Right ventricle myocardium superior (tissue), 1 donor: Measurements from ENCODE around the gene LPP. TPM values are rescaled to one million over a fixed set of nuclear protein-coding genes. Genes with fewer than 3 reads are reported as not detected.
A peak's percentile ranks its signal among the peaks of the same experiment; 100 is the strongest.
"Not testable (repeated sequence)": the region's sequence is repeated elsewhere in the genome, so short reads cannot be mapped to it uniquely, and the experiment has no call there.

ENCODE experiments used
- ATAC-seq: fragments of 200-7000 bp; cut with Tn5 transposase; one replicate; pipeline ENCODE4 v1.9.1; 2020; ENCODE audit warnings: mild to moderate bottlenecking; ENCODE audit not compliant: poor library complexity
- DNase-seq: peaks from one replicate; pipeline ENCODE4 v3.0.0-alpha.2; 2020
- intact Hi-C: fragments of 100-400 bp; cut with DNase I; formaldehyde crosslinking; loops from one replicate; pipeline ENCODE4 v1.11.2; 2022
- total RNA-seq: library from RNA; stranded (reverse); fragmentation: NEBNext Ultra II Directional; extraction: Animal tissue kit (Norgen Biotek cat#: 25700); gene quantifications from one replicate; pipeline ENCODE4 v1.2.1, GENCODE V29; 2021
- donor health status: DM: no; HTN: yes; CAD: no; lungs with severe emphysema.

LPP gene
- total RNA-seq, 1 donor from 2014 or later: 92.9 TPM

DNA sequence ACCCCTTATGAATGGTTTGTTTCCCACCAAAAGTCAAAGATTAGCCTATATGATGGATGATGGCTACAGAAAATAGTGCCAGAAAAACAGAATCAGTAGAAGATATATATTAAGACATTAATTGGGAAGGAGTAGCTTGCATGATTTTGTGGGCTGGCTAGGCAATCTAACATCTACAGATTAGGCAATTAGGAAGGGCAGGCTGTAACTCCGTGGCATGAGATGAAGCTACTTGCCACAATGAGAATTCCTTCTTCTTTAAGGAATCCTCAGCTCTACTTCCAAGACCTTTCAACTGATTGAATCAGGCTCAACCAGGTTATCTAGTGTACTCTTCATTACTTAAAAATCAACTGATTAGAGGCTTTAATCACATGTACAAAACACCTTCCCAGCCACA is 426.7 kb downstream of the LPP start:
- ATAC-seq (no peak), DNase-seq (no peak)
- intact Hi-C loops: no loop called here

DNA sequence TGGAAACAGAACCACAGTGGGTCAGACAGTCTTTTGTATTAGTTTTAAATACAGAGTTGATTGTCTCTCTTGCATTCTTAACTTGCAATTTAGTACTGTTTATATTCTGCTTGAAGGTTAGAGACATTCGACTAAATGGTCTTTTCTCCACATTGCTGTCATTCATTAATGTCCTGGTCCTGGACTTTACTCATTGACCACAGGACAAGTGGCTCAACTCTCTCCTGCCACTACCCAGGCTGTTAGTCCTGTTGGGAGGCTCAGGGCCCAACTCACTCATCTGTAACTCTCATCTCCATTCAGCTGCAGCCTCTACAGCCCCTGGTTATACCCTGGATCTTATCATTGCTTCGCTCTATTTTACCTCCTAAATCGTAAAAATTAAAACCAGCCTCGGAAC is 427.4 kb downstream of the LPP start:
- DNase-seq: no peak
- ATAC-seq: no peak
- intact Hi-C loops: no loop called here

DNA sequence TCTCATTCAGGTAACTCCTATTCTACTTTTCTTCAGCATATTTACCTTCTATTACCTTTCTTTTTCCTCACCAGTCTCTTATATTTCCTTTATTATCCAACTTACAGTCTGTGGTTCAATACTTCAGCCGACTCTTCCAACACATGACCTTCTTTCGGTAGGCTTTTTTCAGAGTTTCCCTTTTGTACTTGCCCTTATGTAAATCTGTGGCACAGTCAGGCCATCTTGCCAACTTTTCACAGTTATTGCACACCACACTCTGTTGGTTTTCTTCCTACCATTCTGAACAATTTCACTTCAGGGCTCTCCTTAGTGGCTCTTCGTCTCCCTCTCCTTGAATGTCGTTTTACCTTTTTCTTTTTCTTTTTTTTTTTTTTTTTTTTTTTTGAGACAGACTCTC is 427.8 kb downstream of the LPP start:
- intact Hi-C loops: no loop called here
- DNase-seq: no peak
- no peak for ATAC-seq

DNA sequence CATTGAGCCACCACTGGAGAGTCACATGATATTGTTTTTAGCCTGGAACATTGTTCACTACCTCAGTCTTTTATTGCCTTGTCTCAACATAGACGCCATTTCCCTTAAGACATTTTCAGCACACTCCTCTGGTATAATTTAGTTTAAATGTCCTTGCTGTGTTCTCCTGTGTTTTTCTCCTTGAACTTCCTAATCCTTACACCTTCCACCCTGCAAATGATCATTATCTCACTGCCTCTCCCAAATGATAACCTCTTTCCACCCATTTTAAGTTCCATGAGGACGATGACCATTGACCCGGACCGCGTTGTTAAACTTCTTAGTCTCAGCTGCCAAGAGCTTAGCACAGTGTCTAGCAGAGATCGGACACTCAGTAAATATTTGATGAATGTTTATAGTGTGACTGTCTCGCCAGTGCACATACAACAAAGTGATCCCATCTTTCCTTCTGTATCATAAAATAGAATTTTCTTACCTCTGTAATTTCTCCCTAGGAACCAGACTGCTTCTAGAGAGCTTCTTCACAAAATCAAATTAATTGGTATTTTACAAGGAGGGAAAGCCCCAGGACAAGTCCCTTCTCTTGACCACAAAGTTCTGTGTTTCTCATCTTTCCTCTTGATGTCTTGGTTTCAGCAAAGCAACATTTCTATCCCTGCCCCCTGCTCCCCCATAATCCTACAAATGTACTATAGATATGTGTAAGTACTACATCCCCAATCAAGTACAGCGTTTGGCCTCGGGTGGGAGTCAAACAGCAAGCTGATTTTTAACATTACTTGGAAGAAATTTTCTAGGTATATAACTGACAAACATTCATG is 429.6 kb downstream of the LPP start:
- ATAC-seq (no peak), DNase-seq (no peak)
- intact Hi-C loops: no loop called here

DNA sequence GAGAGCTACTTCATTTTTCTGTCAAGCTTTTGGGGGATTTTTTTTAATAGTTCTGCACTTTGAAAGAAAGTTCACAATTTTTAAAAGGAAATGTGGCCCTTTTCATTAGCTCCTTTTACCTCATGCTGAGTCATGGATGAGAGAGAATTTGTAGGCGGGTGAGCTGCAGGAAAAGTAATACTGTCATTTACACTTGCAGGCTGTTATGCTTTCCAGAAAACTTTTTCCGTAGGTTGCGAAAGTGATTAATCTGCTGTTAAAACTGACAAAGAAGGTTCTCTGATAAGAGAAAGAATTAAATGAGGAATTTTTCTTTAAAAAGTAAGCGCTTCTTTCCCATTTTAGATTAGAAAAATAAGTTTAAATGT is 430.2 kb downstream of the LPP start:
- intact Hi-C loops: no loop called here
- no peak for DNase-seq
- ATAC-seq: peak; percentile 69

DNA sequence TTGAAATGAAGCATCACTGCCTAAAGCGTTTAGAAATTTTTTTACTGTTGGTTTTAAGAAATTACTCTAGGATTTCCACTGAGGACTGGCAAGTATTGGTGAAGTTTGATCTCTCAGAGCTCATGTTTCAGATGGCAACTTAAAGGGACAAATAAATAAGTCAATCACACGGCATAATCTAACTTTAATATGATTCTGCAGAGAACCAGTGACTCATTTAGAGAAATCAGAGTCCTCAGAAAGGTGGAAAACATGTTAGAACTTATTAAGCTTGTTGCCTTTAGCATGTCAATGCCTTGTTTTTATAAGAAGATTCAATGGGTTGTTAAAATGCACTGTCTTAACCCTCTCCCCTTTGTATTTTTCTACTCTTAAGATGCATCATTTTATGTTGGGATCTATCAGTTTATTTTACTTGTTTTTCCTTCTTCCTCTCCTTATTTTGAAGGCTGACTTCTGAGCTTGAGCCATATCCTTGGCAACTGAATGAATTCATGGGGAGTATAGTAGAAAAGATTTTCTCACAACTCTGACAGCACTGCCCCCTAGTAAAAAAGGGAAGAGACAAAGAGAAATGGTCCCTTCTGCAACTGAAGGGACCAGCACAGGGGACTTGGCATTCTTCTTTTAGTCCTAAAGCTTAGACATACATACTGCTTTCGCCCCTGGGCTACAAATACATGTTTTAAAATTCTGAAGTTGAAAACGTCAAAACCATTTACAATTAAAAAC is 431.2 kb downstream of the LPP start:
- DNase-seq: no peak
- intact Hi-C loops: no loop called here
- no peak for ATAC-seq

DNA sequence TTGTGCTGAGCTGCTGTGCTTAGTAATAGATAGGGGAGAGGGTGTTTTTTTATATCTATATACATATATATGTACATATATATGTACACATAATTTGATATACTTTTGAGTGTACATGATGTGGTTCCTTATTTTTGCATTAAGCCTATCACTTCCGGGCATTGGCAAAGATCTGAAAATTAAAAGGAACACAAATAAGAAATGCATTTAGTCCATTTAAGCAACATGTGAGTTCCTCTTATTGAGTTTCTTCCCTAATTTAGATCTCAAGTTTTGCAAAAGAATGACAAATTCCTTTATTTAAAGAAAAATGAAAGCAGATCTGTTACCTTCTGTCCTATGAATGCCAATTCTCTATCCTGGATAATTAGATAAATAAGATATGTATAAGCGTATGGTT is 435.1 kb downstream of the LPP start:
- ATAC-seq (no peak), DNase-seq (no peak)
- intact Hi-C loops: no loop called here

GRCh38 chr3:188589771-188590170 is 435.8 kb downstream of the LPP start:
- ATAC-seq (no peak), DNase-seq (no peak)
- intact Hi-C loops: no loop called here

GRCh38 chr3:188590557-188590956 is 436.6 kb downstream of the LPP start:
- ATAC-seq (no peak), DNase-seq (no peak)
- intact Hi-C loops: no loop called here

DNA sequence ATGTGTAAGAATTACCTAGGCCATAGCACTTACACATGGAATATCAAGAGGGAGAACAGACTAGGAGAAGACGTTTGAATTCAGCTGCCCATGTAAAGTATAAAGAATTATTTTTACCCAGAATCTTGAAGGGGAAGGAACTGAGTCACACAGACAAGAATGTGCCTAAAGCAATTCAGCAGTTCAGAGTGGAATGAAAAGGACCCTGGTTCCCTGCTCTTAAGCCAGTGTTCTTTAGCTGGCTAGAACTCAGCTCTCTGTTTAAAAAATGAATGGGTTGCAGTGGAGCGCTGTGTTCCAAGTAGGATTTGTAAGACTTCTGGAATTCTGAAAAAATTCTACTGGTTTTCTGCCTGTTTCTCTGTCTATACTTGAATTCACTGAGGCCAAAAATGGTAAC is 440.2 kb downstream of the LPP start:
- DNase-seq (no peak), ATAC-seq (peak; percentile 41)
- intact Hi-C loops: no loop called here

DNA sequence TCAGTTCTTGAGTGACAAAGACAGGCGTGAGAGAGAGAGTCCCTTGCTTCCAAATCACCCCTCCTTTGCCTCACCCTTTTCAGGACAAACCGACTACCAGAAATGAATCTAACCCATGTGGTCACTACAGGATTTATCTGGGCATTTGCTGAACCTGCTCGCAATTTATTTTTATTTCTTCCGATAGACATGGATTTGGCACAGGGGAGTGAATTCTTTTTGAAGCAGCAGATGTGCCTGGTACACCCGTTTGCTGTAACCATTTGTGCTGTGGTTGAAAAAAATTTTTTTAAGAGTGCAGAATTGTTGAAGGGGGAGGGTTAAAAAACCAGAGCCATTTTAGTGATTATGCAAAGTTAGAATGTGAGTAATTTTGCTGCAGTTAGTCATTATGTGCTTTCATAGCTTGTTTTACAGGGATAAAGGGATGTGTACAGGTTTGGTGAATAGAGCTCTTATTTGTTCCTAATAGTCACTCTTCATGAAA is 442.0 kb downstream of the LPP start:
- peak; percentile 59 for ATAC-seq
- no peak for DNase-seq
- intact Hi-C loops: no loop called here

GRCh38 chr3:188598894-188599293 is 444.9 kb downstream of the LPP start:
- ATAC-seq: peak; percentile 63

GRCh38 chr3:188602111-188602510 is 448.2 kb downstream of the LPP start:
- ATAC-seq: no peak
- DNase-seq: no peak
- intact Hi-C loops: no loop called here

More at GRCh38 chr3:188598894-188599293, 444.9 kb downstream of the LPP start:
- DNase-seq: no peak
- intact Hi-C loops: no loop called here

- ATAC-seq: no peak
- DNase-seq: no peak
- intact Hi-C loops: no loop called here
These were observed 448.7 kb downstream of the LPP start for GRCh38 chr3:188602620-188603019.

GRCh38 chr3:188604651-188605050 is 450.7 kb downstream of the LPP start:
- intact Hi-C loops: no loop called here

DNA sequence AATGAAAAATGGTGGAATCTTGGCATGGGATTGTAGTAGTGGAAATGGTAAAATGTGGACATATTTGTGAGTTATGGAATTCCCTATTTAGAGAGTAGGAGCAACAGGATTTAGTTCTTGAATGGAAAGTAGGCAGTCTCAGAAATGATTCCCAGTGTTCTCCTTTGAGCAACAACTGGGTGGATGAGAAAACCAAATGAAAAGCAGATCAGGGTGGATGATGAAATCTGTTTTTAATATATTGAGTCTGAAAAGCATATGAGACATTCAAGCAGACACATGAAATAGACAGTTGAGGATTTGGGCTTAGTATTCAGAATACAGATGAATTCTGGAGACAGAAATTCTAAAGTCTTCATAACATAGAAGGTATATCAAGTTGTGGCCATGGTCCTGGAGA is 451.3 kb downstream of the LPP start:
- ATAC-seq: no peak
- intact Hi-C loops: no loop called here
- DNase-seq: no peak

More at GRCh38 chr3:188604651-188605050, 450.7 kb downstream of the LPP start:
- DNase-seq: no peak
- no peak for ATAC-seq

DNA sequence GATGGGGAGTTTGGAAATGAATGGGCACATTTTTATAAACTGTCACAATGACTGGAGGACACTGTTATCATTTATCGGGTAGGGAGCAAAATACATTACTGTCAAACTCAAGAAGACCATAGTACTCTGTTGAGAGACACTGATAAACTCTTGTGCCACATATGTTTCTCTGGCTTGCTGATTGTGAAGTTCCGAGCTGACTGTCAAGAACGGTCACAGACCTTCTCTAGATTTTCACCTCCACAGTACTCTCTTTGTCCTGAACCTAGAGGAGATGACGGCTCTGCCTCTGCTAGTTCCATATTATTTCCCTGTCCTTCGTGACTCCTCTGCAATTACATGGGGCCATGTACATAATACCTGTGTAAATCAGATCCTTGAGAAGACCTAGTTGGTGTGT is 451.9 kb downstream of the LPP start:
- peak; percentile 53 for ATAC-seq
- intact Hi-C loops: no loop called here

DNA sequence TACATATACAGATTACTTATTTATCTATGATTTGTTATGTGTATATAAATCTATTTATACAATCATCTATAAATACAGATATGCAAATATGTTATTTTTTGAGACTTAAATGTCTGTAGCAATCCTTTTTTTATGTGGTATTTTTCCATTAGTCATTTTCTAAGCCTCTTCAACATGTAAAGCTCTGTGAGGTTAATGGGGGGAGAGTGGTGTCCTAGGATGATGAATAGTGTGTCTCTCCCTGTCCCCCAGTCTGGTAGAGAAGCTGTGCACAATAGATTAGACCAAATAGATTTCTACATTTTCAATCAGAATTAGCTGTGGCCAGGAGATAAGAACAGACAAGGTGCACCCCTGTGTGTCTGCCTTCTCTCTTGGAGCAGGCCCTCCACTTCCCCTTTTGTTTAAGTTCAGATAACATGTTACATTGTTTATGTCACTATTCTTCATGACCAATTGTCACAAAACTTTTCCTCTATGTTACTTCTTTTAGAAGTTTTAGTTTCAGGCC is 453.9 kb downstream of the LPP start:
- ATAC-seq (no peak), DNase-seq (no peak)
- intact Hi-C loops: no loop called here

More for the DNA sequence above, 451.9 kb downstream of the LPP start:
- no peak for DNase-seq

- no peak for DNase-seq
- no peak for ATAC-seq
- intact Hi-C loops: no loop called here
These were observed 454.4 kb downstream of the LPP start for GRCh38 chr3:188608401-188608800.

- DNase-seq, ATAC-seq, intact Hi-C loops: not testable (repeated sequence)
These were observed 459.8 kb downstream of the LPP start for GRCh38 chr3:188613721-188614120.
